Measurements from ENCODE around the gene PKIG. TPM values are rescaled to one million over a fixed set of nuclear protein-coding genes. Genes with fewer than 3 reads are reported as not detected.
"Not testable (repeated sequence)": the region's sequence is repeated elsewhere in the genome, so short reads cannot be mapped to it uniquely, and the experiment has no call there.

The PKIG gene
- total RNA-seq, 1 donor from 2014 or later, result 114 TPM

GRCh38 chr20:44642203-44643153 lies 60.1 kb downstream of the PKIG start:
- DNase-seq (ENCODE audit: low spot score), result peak; percentile 93

DNA sequence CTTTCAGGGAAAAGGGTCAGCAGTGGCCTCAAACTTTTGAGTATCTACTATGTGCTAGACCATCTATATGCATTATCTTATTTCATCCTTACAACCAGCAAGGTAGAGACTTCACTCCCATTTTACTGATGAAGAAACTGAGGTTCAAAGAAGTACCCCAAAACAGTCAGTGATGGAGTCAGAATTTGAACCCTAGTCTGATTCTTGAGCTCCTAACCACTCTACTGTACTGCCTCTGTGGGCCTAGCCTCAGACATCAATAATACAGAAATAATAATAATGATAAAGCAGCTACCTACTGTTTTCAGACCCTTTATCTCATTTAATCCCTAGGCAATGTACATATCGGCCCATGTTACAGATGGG lies 60.8 kb downstream of the PKIG start:
- no peak for DNase-seq (ENCODE audit: low spot score)

GRCh38 chr20:44643596-44644229 lies 61.3 kb downstream of the PKIG start:
- peak; percentile 83 for DNase-seq (ENCODE audit: low spot score)

GRCh38 chr20:44644230-44644617 lies 61.8 kb downstream of the PKIG start:
- no peak for DNase-seq (ENCODE audit: low spot score)

DNA sequence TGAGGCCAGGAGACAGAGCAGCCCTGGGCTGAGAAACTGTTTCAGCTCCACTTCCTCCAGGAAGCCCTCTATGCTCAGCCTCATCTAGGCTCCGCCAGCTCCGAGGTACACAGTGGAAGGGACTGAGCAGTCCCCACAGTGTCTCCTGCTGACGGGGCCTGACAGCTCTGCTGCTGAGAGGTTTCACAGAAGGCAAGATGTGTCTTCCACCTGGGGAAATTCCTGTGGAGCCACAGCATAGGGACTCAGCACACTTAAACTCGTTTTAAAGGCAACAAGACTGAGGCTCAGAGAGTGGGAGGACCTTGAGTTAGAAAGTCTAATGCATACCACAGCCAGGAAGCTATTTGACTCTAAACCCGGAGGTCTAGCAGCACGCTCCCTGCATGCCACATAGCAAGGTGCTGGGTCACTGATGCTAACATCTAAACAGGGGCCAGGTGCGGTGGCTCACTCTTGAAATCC lies 62.3 kb downstream of the PKIG start:
- DNase-seq (ENCODE audit: low spot score), result no peak

- no peak for DNase-seq (ENCODE audit: low spot score)
These were observed 63.8 kb downstream of the PKIG start for GRCh38 chr20:44646023-44646640.

GRCh38 chr20:44646641-44647274 lies 64.4 kb downstream of the PKIG start:
- DNase-seq (ENCODE audit: low spot score), result no peak

DNA sequence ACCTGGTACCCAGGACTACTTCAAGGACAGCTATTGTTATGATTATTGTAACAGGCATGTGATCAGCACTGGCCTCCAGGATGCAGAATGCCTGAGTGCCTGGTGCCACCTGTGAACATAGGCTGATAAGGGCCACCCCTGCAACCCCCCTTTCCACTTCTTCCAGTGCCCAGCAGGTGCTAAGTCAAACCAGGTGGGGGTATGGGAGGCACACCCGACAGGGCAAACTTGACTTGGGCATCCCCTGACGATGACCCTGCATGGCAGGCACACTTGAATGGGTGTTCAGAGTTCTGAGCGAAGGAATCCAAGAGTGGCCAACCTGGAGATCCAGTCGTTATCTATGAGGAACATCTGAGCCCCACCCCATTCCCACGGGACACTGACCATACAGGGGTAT lies 65.7 kb downstream of the PKIG start:
- DNase-seq (ENCODE audit: low spot score), result no peak

- DNase-seq (ENCODE audit: low spot score), result no peak
These were observed 66.2 kb downstream of the PKIG start for GRCh38 chr20:44648579-44648978.

GRCh38 chr20:44649126-44649525 lies 66.7 kb downstream of the PKIG start:
- DNase-seq (ENCODE audit: low spot score), result no peak

DNA sequence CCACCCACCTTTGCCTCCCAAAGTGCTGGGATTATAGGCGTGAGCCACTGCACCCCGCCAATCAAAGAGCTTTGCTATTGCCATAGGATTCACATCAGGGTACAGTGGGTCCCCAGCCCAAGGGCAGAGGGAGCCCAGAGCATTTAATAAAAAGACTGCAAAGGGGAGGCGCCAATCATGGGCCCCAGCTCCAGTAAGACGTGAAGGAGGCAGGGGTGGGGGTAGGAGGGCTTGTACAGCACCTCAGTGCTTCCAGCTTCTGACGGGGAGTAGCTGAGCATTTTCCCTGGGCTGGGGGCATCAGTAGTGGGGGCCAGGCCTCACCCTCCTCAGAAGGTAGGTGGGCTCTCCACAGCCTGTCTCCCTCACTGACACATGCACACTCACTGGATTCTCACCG lies 67.6 kb downstream of the PKIG start:
- DNase-seq (ENCODE audit: low spot score), result no peak

- DNase-seq (ENCODE audit: low spot score), result peak; percentile 16
These were observed 68.5 kb downstream of the PKIG start for GRCh38 chr20:44650771-44651433.

GRCh38 chr20:44651434-44651683 lies 69.0 kb downstream of the PKIG start:
- DNase-seq (ENCODE audit: low spot score), result no peak

DNA sequence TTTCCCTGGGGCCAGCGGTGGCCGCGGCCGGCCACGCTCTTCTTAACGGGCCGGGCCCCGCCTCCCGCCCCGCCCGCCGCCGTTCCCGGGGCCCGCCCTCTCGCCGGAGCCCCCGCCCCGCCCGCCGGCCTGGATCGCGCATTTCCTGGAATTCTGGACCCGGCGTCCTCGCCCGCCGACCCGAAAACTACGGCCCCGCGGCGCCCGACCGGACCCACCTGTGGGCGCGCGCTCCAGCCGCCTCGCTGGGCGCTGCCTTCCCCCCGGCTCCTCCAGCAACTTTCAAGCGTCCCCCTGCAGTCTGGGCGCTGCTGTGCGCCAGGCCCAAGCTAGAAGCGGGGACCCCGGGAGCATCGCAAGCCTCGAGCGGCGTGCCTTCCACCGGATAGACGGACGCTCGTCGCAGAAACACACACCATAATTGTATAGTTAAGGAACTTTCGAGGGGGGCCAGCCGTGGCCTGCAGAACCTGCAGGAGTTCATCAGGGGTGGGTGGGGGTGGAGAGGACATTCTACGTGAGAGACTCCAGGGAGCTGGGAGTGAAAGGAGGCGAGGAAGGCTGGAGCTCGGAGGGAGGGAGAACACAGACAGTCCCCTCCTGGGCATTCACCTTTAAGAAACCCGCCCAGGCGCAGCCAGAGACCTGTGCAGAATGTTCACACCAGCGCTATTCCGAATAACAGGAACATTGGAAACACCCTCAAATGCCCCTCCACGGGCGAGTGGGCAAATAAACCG lies 69.5 kb downstream of the PKIG start, which contains the start of gene ADA:
ADA (minus strand) TSS at position 16 of the 740 bp plus-strand sequence. CDS start 92 bp downstream, outside the sequence.
- DNase-seq (ENCODE audit: low spot score), result peak; percentile 68

GRCh38 chr20:44653546-44653945 lies 71.2 kb downstream of the PKIG start:
- DNase-seq (ENCODE audit: low spot score), result no peak

DNA sequence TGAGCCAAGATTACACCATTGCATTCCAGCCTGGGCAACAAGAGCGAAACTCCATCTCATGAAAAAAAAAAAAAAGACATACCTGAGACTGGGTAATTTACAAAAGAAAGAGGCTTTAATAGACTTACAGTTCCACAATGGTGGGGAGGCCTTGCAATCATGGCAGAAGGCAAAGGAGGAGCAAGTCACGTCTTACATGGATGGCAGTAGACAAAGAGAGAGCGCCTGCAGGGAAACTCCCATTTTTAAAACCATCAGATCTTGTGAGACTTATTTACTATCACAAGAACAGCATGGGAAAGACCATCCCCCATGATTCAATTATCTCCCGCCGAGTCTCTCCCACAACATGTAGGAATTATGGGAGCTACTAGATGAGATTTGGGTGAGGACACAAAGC lies 71.8 kb downstream of the PKIG start:
- not testable (repeated sequence) for DNase-seq (ENCODE audit: low spot score)

DNA sequence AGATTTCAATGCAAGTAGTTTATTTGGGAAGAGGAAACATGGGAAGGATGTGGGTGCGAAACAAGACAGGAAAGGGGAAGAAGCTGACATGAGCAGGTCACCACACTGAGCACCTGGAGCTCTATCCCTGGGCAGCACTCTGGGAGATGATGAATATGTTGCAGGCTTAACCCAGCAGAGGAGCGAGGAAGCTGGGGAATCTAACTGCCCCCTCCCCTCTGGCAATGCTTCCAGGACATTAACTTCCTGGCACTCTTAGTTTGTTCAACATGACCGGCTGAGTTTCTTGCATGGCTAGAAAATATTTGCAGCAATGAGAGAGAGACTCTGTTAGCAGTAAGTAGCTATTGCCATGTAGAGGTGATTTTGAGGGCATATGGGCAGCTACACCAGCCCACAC lies 74.1 kb downstream of the PKIG start:
- no peak for DNase-seq (ENCODE audit: low spot score)

- no peak for DNase-seq (ENCODE audit: low spot score)
These were observed 75.5 kb downstream of the PKIG start for GRCh38 chr20:44657875-44658274.

- DNase-seq (ENCODE audit: low spot score), result no peak
These were observed 76.4 kb downstream of the PKIG start for GRCh38 chr20:44658810-44659209.

- no peak for DNase-seq (ENCODE audit: low spot score)
These were observed 77.6 kb downstream of the PKIG start for GRCh38 chr20:44659931-44660330.

GRCh38 chr20:44660581-44660980 lies 78.2 kb downstream of the PKIG start:
- no peak for DNase-seq (ENCODE audit: low spot score)
